Erythroblast (primary cell): ENCODE data around the gene APLP2.

Source experiments
- GATA1 ChIP-seq: IDR thresholded peaks from 2 replicates; pipeline ENCODE4 v1.6.1; 2011; ENCODE audit warnings: low read depth, mild to moderate bottlenecking, control low read depth, low read length, moderate library complexity
- POLR2A ChIP-seq: IDR thresholded peaks from 2 replicates; pipeline ENCODE4 v1.6.1; 2011; ENCODE audit warnings: mild to moderate bottlenecking, low read length

DNA sequence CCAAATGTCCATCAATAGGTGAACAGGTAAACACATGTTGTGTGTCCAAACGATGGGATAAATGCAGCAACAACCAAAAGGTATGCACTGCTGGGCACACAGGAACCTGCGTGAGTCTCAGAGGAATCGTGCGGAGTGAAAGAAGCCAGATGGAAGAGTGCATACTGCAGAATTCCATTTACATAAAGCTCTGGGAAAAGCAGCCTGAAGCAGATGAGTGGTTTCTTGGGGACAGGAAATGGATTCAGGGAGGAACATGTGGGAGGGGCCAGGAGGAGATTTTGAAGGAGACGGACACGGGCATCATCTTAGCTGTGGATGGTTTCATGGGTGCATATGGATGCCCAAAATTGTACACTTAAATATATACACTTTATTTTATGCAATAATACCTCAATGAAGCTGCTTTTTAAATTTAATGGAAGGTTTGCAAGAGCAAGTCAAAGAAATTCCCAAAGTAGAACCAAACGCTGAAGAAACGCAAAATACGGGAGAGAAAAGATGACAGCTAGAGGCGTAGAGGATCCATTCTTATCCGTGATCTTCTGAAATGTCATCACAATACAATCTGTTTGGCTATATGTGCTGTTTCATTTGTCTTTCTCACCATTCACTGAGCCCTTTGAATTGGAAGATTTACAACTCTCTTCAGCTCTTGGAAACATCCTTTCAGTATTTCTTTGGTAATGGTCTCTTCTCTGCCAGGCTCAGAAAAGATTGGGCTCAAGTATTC is 114.3 kb downstream of the APLP2 start:
- TF ChIP-seq POLR2A (no peak), GATA1 (no peak)
